Adipocyte (in vitro differentiated cells): ENCODE data around the gene TRAF5.

Source experiments
- DNase-seq: peaks from one replicate; pipeline ENCODE4 v3.0.0-alpha.2; 2015; ENCODE audit warnings: low read depth
- H3K27me3 ChIP-seq: replicated peaks from 2 replicates; pipeline ENCODE4 v1.7.0; 2013; ENCODE audit warnings: mild to moderate bottlenecking, low read length, moderate library complexity; ENCODE audit not compliant: control insufficient read depth, insufficient read depth
- H3K36me3 ChIP-seq: 2 replicates; pipeline ENCODE4 v1.7.0; 2013; ENCODE audit warnings: low read length, mild to moderate bottlenecking, moderate library complexity; ENCODE audit not compliant: control insufficient read depth, insufficient read depth, severe bottlenecking
- H3K4me1 ChIP-seq: 2 replicates; pipeline ENCODE4 v1.7.0; 2013; ENCODE audit warnings: mild to moderate bottlenecking, low read length, moderate library complexity; ENCODE audit not compliant: control insufficient read depth, insufficient read depth
- H3K4me3 ChIP-seq: 2 replicates; pipeline ENCODE4 v1.7.0; 2013; ENCODE audit warnings: mild to moderate bottlenecking, low read length, moderate library complexity
- H3K9ac ChIP-seq: 2 replicates; pipeline ENCODE4 v1.7.0; 2013; ENCODE audit warnings: mild to moderate bottlenecking, low read length, moderate library complexity
- H3K9me3 ChIP-seq: 2 replicates; pipeline ENCODE4 v1.7.0; 2013; ENCODE audit warnings: mild to moderate bottlenecking, low read length, moderate library complexity; ENCODE audit not compliant: control insufficient read depth

Gene TRAF5

DNA sequence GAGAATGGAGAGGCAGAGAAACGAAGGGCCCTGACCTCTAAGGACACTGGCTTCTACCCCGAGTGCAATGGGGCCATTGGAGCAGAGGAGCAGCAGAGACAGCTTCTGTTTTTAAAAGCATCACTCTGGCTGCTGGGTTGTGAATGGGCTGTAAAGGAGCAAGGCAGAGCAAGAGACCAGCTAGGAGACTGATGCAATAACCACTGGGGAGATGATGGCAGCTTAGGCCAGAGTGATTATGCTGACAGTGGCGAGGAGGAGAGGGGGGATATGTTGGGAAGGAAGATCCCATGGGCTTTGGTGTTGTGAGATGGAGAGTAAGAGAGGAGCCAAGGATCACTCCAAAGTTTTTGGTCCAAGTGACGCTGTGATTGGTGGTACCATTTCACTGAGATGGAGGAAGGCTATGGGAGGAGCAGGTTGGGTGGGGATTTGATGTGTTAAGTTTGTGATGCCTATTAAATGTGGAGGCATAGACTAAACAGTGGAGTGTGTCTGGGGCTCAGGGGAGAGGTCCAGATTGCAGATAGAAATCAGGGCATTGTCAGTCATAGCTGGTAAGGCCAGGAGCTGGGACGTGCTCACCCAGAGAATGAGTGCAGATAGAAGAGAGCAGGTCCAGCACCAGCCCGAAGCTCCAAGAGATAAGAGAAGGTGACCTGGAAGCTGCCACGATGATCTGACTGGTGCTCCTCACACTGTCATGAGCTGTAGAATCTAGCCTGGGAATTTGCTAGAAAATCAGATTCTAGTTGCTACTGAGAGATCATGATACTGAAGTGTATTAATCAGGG lies 11.0 kb downstream of the TRAF5 start:
- no peaks in the 10 kb centered on the region for H3K36me3 ChIP-seq
- H3K4me1 ChIP-seq, result no peaks in the 10 kb centered on the region
- H3K9ac ChIP-seq, result no peak overlapping the region
- H3K4me3 ChIP-seq, result no peak overlapping the region
- H3K27me3 ChIP-seq, result peaks cover 3% of the 10 kb centered on the region
- no peak for DNase-seq
- no peaks in the 10 kb centered on the region for H3K9me3 ChIP-seq

DNA sequence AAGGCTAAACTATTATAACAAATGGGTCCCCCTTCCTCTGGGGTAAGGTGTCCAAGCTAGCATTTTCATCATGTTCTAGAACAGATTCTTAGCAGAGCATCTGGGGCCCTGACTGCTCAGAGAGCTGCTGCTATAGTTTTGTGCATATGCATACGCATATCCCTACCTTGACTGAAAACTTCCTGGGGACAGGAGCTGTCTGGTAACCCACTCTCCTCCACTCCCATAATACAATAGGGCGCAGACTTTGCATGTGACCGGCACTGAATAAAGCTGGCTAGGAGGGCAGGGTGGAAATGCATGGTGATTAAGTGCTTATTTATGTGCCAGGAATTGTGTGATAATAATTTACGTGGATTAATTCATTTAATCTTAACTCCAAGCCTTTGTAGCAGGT lies 11.6 kb downstream of the TRAF5 start:
- DNase-seq, result no peak
- Histone ChIP-seq H3K9me3 (no peaks in the 10 kb centered on the region), H3K27me3 (peaks cover 3% of the 10 kb centered on the region), H3K36me3 (no peaks in the 10 kb centered on the region), H3K4me3 (no peak overlapping the region), H3K4me1 (no peaks in the 10 kb centered on the region), H3K9ac (no peak overlapping the region)

- Histone ChIP-seq H3K4me1 (no peaks in the 10 kb centered on the region), H3K36me3 (no peaks in the 10 kb centered on the region), H3K4me3 (no peak overlapping the region), H3K9ac (no peak overlapping the region), H3K9me3 (no peaks in the 10 kb centered on the region), H3K27me3 (peaks cover 3% of the 10 kb centered on the region)
- DNase-seq, result no peak
Measured at GRCh38 chr1:211339631-211340041, 13.0 kb downstream of the TRAF5 start.

- no peak for DNase-seq
- no peaks in the 10 kb centered on the region for H3K27me3 ChIP-seq
- no peak overlapping the region for H3K4me3 ChIP-seq
- no peaks in the 10 kb centered on the region for H3K36me3 ChIP-seq
- no peak overlapping the region for H3K9ac ChIP-seq
- H3K4me1 ChIP-seq, result no peaks in the 10 kb centered on the region
- H3K9me3 ChIP-seq, result no peaks in the 10 kb centered on the region
Measured at GRCh38 chr1:211340622-211341507, 14.2 kb downstream of the TRAF5 start.

DNA sequence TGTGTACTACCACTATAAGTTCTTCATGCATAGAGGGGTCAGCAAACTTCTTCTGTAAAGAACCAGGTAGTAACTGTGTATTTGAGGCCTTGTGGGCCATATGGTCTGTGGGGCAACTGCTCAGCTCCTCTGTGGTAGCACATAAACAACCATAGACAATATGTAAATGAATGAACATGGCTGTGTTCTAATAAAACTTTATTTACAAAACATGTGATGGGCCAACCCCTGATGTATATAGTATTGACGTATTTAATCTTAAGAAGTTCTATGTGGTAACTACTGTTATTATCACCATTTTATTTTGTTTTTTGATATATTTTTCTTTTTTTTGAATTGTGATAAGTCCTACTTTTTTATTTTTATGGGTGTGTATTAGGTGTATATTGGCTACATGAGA lies 15.4 kb downstream of the TRAF5 start:
- H3K4me3 ChIP-seq, result no peak overlapping the region
- H3K9me3 ChIP-seq, result no peaks in the 10 kb centered on the region
- H3K36me3 ChIP-seq, result no peaks in the 10 kb centered on the region
- no peaks in the 10 kb centered on the region for H3K27me3 ChIP-seq
- DNase-seq, result no peak
- H3K4me1 ChIP-seq, result peaks cover under 1% of the 10 kb centered on the region
- no peak overlapping the region for H3K9ac ChIP-seq

DNA sequence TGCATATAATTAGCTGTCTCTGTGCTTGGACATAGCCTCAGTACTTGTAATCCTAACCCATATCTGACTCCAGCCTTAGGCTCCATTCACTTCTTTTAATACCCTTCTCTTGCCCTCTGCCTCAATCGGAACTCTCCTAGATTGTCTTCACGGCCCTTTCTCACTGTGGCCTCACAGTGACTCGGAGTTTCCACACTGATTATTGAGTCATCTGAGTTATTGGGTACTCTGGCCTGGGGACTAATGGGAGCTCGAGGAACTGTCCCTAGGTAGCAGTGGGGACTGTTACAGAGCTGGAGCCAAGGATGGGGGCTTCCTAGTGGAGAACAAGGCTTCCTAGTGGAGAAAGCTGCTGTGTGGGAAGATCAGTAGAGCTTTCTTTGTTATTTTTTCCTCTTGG lies 17.0 kb downstream of the TRAF5 start:
- Histone ChIP-seq H3K9ac (no peak overlapping the region), H3K4me3 (no peak overlapping the region), H3K9me3 (no peaks in the 10 kb centered on the region), H3K27me3 (no peaks in the 10 kb centered on the region), H3K4me1 (peaks cover 4% of the 10 kb centered on the region), H3K36me3 (no peaks in the 10 kb centered on the region)
- DNase-seq, result no peak

DNA sequence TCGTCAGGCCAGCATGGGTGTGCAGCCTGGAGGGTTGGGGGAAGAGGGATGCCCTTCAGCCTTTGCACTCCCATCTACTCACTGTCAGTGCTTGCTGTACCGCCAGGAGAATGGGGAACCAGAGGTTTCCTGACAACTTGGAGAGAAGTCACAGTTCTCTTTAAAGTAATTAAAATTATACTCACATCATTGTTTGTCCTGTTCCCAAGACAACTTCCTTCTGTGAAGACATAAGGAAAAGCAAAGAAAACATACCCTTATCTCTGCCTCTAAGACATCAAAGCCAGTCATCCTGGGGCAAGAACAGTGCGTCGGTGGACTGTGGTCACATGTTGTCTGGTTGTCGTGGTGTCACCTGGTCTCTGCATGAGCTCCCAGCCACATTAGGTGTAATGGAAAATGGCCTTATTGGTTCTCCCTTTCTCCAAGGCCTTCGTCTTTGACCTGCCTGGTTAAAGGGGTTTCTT lies 17.6 kb downstream of the TRAF5 start:
- no peaks in the 10 kb centered on the region for H3K9me3 ChIP-seq
- DNase-seq, result no peak

DNA sequence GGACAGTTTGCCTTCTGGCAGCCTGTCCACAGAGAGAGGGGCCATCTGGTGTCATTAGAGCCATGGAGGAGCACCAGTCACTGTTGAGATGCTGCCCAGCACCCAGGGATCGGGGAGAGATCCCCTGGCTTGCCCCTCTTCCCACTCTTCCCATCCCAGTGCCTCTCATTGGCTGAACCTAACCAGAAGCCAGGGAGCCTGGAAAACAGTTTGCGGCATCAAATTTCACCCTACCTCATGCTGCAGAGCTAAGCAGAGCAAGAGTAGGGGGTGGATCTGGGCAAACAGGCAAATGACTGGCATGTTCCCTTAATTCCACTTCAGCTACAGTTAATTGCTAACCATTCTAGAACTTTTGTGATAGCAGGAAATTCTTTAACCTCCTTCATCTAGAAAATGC lies 19.1 kb downstream of the TRAF5 start:
- Histone ChIP-seq H3K9ac (no peak overlapping the region), H3K36me3 (no peaks in the 10 kb centered on the region), H3K27me3 (no peaks in the 10 kb centered on the region), H3K4me3 (no peak overlapping the region), H3K9me3 (no peaks in the 10 kb centered on the region), H3K4me1 (peaks cover 4% of the 10 kb centered on the region)
- DNase-seq, result no peak

More for the DNA sequence above, 17.6 kb downstream of the TRAF5 start:
- peaks cover 4% of the 10 kb centered on the region for H3K4me1 ChIP-seq
- no peaks in the 10 kb centered on the region for H3K36me3 ChIP-seq
- no peak overlapping the region for H3K4me3 ChIP-seq
- no peaks in the 10 kb centered on the region for H3K27me3 ChIP-seq
- no peak overlapping the region for H3K9ac ChIP-seq

DNA sequence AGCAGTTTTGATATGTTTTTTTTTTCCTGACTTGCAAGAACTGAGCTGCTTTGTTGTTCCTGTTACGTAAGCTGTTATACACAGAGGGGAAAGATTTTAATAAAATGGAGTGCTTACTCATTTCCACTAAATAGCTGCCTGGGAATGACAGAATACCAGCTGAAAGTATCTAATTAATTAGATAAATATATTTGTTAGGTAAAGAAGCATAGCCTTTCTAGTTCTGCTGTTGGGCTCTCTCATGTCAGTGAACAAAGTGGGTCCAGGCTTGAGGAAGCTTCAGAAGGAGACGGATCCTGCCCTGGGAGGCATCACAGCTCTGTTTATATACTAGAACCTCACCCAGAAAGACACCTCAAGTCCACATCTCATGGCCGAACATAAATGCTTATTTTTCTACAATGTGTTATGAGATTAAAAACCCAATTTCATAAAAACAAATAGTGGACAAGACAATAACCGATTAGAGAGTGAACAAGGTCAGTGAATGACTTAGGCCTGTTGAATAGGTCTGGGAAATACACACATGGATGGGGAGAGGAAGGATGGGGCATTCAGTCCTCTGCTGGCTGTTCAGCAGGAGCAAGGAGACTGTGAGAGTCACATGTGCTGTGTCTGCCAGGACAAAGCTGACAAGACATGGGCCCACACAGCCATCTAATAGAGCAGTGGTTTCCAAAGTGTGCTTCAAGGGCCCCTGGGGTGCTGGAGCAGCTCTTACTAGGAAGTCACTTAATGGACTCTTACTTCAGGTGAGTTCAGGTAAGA lies 20.6 kb downstream of the TRAF5 start:
- no peak for DNase-seq
- H3K27me3 ChIP-seq, result no peaks in the 10 kb centered on the region
- no peaks in the 10 kb centered on the region for H3K9me3 ChIP-seq
- H3K4me1 ChIP-seq, result peaks cover 4% of the 10 kb centered on the region
- no peak overlapping the region for H3K4me3 ChIP-seq
- no peaks in the 10 kb centered on the region for H3K36me3 ChIP-seq
- H3K9ac ChIP-seq, result no peak overlapping the region

DNA sequence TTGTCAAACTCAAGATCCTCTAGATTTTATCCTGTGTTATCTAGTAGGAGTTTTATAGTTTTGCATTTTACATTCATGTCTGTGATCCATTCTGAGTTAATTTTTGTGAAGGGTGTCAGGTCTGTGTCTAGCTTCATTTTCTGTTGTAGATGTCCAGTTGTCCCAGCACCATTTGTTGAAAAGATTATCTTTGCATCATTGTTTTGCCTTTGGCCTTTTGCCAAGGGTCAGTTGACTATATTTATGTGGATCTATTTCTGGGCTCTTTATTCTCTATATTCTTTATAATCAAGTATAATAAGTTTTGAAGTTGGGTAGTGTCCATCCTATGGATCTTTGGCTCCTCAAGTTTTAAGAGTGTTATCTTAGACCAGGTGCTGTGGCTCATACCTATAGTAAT lies 21.9 kb downstream of the TRAF5 start:
- H3K9ac ChIP-seq, result no peak overlapping the region
- DNase-seq, result no peak

DNA sequence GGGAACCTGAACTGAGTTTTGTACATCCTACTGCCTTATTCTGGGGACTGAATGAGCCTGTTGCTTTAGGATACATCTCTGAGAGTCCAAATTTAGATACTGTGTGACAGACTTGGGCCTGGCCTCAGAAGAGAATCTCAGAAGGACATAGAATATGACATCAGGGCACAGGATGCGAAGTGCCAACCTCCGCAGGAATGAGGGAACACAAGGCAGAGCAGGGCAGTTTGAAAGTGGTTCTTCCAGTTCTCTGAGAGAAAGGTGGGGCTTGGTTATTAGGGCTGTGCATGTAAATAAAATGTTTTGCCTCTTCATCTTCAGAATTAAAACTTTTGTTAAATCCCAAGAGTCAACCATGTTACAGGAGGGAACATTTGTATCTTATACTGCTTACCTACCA lies 23.1 kb downstream of the TRAF5 start:
- Histone ChIP-seq H3K4me3 (no peak overlapping the region), H3K9ac (no peak overlapping the region), H3K27me3 (no peaks in the 10 kb centered on the region), H3K9me3 (no peaks in the 10 kb centered on the region), H3K4me1 (peaks cover 4% of the 10 kb centered on the region), H3K36me3 (no peaks in the 10 kb centered on the region)
- DNase-seq, result no peak

More for the DNA sequence above, 21.9 kb downstream of the TRAF5 start:
- no peaks in the 10 kb centered on the region for H3K9me3 ChIP-seq
- H3K4me3 ChIP-seq, result no peak overlapping the region
- H3K4me1 ChIP-seq, result peaks cover 4% of the 10 kb centered on the region
- no peaks in the 10 kb centered on the region for H3K27me3 ChIP-seq
- no peaks in the 10 kb centered on the region for H3K36me3 ChIP-seq
